ENCODE results near the gene GGNBP2.
"Not testable (repeated sequence)": the region's sequence is repeated elsewhere in the genome, so short reads cannot be mapped to it uniquely, and the experiment has no call there.

Gene GGNBP2

GRCh38 chr17:36506831-36507230, 37.9 kb upstream of the GGNBP2 start:
- no peak overlapping the region for H2AFZ ChIP-seq (ENCODE audit: low read depth, low read length)
- H3K4me3 ChIP-seq (ENCODE audit: low read length) = no peak overlapping the region
- TF ChIP-seq CTCF (IDR thresholded peaks at IDR 0.05; ENCODE audit: low read depth, low read length) (no peak), EZH2phosphoT487 (IDR thresholded peaks at IDR 0.05; ENCODE audit: low read depth) (no peak)
- peaks cover 4% of the 10 kb centered on the region for H3K36me3 ChIP-seq (replicated peaks; ENCODE audit: low read depth, low read length)
- no peaks in the 10 kb centered on the region for H3K79me2 ChIP-seq (ENCODE audit: low read length)
- H4K20me1 ChIP-seq (ENCODE audit: insufficient read depth, low read length) = no peaks in the 10 kb centered on the region
- H3K27me3 ChIP-seq (ENCODE audit: low read depth, low read length) = no peaks in the 10 kb centered on the region
- no peaks in the 10 kb centered on the region for H3K4me1 ChIP-seq (ENCODE audit: low read length)
- no peak overlapping the region for H3K27ac ChIP-seq (ENCODE audit: low read length)
- no peak overlapping the region for H3K4me2 ChIP-seq (ENCODE audit: low read length)
- H3K9ac ChIP-seq (ENCODE audit: low read length) = no peak overlapping the region
- no peaks in the 10 kb centered on the region for H3K9me3 ChIP-seq (ENCODE audit: insufficient read depth, low read length)

- H4K20me1 ChIP-seq (ENCODE audit: insufficient read depth, low read length) = no peaks in the 10 kb centered on the region
- no peak overlapping the region for H2AFZ ChIP-seq (ENCODE audit: low read depth, low read length)
- no peaks in the 10 kb centered on the region for H3K4me1 ChIP-seq (ENCODE audit: low read length)
- TF ChIP-seq EZH2phosphoT487 (IDR thresholded peaks at IDR 0.05; ENCODE audit: low read depth) (no peak), CTCF (IDR thresholded peaks at IDR 0.05; ENCODE audit: low read depth, low read length) (no peak)
- no peak overlapping the region for H3K4me2 ChIP-seq (ENCODE audit: low read length)
- H3K9me3 ChIP-seq (ENCODE audit: insufficient read depth, low read length) = no peaks in the 10 kb centered on the region
- no peak overlapping the region for H3K4me3 ChIP-seq (ENCODE audit: low read length)
- no peaks in the 10 kb centered on the region for H3K27me3 ChIP-seq (ENCODE audit: low read depth, low read length)
- no peak overlapping the region for H3K9ac ChIP-seq (ENCODE audit: low read length)
- peaks cover 4% of the 10 kb centered on the region for H3K36me3 ChIP-seq (replicated peaks; ENCODE audit: low read depth, low read length)
- H3K79me2 ChIP-seq (ENCODE audit: low read length) = no peaks in the 10 kb centered on the region
- no peak overlapping the region for H3K27ac ChIP-seq (ENCODE audit: low read length)
These were observed 37.5 kb upstream of the GGNBP2 start for GRCh38 chr17:36507266-36507665.

- H3K9ac ChIP-seq (ENCODE audit: low read length); H3K4me3 ChIP-seq (ENCODE audit: low read length); H3K79me2 ChIP-seq (ENCODE audit: low read length); H3K36me3 ChIP-seq (replicated peaks; ENCODE audit: low read depth, low read length); H3K4me2 ChIP-seq (ENCODE audit: low read length); H3K27ac ChIP-seq (ENCODE audit: low read length); H3K4me1 ChIP-seq (ENCODE audit: low read length); H3K9me3 ChIP-seq (ENCODE audit: insufficient read depth, low read length); H4K20me1 ChIP-seq (ENCODE audit: insufficient read depth, low read length); H2AFZ ChIP-seq (ENCODE audit: low read depth, low read length); H3K27me3 ChIP-seq (ENCODE audit: low read depth, low read length): not testable (repeated sequence)
These were observed 36.3 kb upstream of the GGNBP2 start for GRCh38 chr17:36508439-36508838.

- no peaks in the 10 kb centered on the region for H4K20me1 ChIP-seq (ENCODE audit: insufficient read depth, low read length)
- H3K4me3 ChIP-seq (ENCODE audit: low read length) = no peak overlapping the region
- no peak for TF ChIP-seq CTCF (IDR thresholded peaks at IDR 0.05; ENCODE audit: low read depth, low read length)
- TF ChIP-seq EZH2phosphoT487 (IDR thresholded peaks at IDR 0.05; ENCODE audit: low read depth) = no peak
- no peak overlapping the region for H3K27ac ChIP-seq (ENCODE audit: low read length)
- no peaks in the 10 kb centered on the region for H3K27me3 ChIP-seq (ENCODE audit: low read depth, low read length)
- no peaks in the 10 kb centered on the region for H3K79me2 ChIP-seq (ENCODE audit: low read length)
- H3K9me3 ChIP-seq (ENCODE audit: insufficient read depth, low read length) = no peaks in the 10 kb centered on the region
- no peaks in the 10 kb centered on the region for H3K4me1 ChIP-seq (ENCODE audit: low read length)
- no peak overlapping the region for H3K9ac ChIP-seq (ENCODE audit: low read length)
- H3K36me3 ChIP-seq (replicated peaks; ENCODE audit: low read depth, low read length) = peaks cover 5% of the 10 kb centered on the region
- H2AFZ ChIP-seq (ENCODE audit: low read depth, low read length) = no peak overlapping the region
- no peak overlapping the region for H3K4me2 ChIP-seq (ENCODE audit: low read length)
These were observed 35.3 kb upstream of the GGNBP2 start for GRCh38 chr17:36509272-36509985.

Data from OCI-LY3 (cell line).